GM21528 (cell line): ENCODE measurements around the gene RNF208.

Source experiments
- ATAC-seq: cut with Tn5 transposase; IDR thresholded peaks from one replicate; pipeline ENCODE4 v1.9.1; 2021; ENCODE audit warnings: mild to moderate bottlenecking, moderate library complexity; ENCODE audit not compliant: unreplicated experiment, low FRiP score

RNF208 gene

DNA sequence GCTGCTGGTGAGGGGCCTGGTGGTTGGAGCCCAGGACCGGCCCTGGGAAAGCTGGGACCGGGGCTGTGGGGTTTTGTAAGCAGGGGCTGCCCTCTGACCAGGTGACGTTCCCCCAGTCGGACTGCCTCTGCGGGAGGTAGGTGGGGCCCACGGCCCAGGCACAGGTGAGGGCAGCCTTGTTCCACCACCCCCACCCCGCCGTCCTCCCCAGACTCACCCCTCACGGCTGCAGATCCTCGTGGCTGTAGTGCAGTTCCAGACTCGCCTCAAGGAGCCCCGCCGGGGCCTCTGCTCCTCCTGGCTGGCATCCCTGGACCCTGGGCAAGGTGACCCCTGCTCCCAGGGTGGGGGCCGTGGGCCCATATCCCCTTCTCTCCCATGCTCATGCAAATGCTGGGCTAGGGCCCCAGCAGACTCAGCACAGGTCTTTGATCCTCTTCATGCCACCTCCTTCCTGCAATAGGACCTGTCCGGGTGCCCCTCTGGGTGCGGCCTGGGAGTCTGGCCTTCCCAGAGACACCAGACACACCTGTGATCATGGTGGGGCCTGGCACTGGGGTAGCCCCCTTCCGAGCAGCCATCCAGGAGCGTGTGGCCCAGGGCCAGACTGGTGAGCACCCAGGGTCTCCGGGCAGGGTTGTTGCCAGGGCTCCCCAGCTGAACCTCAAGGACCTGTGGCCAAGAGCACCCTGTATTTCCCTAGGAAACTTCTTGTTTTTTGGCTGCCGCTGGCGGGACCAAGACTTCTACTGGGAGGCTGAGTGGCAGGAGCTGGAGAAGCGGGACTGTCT, 6.6 kb downstream of the RNF208 start:
- no peak for ATAC-seq

DNA sequence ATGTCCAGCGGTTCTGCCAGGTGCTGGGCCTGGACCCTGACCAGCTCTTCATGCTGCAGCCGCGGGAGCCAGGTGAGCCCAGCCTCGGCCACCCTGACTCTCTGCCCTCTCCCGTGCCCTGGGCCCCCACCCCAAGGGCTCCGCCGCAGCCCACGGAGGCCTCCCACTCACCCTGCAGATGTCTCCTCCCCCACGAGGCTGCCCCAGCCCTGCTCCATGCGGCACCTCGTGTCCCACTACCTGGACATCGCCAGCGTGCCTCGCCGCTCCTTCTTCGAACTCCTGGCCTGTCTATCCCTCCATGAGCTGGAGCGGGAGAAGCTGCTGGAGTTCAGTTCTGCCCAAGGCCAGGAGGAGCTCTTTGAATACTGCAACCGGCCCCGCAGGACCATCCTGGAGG, 7.4 kb downstream of the RNF208 start:
- no peak for ATAC-seq

DNA sequence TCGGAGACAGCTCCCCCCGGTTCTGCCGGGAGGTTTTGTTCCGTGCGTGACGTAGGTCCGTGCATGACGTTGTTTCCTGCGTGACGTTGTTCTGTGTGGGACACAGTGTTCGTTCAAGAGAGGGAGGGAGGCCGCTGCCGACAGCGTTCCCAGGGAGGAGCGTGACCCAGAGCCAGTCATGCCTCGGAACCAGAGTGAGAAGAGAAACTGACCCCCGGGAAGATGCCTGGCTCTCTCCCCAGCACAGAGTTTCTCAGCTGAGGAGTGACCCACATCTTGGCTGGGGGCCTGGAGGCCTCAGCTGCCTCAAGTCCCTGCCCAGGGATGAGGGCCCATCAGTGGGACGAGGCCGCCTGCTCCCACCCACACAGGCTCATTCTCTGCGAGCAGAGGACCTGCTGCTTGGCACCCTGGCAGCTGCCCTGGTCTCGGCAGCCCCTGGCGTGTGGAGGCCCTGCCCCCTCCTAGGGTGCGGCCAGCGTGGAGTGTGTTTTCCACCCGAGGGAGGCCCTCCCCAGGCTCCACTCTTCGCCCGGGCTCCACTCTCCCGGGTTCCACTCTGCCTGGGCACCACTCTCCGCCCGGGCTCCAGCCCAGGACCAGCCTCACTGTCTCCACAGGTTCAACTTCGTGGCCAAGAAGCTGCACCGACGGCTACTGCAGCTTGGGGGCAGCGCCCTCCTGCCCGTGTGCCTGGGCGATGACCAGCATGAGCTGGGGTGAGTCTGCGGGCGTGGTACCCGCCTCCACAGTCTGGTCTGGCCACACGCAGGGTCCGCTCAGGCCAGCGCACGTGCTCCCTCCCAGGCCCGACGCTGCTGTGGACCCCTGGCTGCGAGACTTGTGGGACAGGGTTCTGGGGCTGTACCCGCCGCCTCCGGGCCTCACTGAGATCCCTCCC, 8.6 kb downstream of the RNF208 start:
- ATAC-seq = no peak

DNA sequence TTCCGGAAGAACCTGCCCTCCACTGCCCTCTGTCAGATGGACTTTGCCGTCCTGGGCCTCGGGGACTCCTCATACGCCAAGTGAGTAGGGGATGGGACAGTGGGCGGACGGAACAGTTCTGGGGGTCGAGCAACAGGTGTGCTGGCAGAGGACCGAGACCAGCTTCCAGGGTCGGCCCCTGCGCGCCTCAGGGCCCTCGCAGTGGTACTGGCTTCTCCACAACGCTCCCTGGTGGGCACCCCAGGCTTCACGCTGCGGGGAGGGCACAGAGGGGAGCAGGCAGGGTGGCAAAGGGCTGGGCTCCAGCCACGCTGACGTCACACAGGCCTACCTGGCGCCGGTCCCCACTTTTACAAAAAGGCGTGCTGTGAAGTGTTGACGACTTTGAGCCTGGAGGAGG, 9.5 kb downstream of the RNF208 start:
- no peak for ATAC-seq

DNA sequence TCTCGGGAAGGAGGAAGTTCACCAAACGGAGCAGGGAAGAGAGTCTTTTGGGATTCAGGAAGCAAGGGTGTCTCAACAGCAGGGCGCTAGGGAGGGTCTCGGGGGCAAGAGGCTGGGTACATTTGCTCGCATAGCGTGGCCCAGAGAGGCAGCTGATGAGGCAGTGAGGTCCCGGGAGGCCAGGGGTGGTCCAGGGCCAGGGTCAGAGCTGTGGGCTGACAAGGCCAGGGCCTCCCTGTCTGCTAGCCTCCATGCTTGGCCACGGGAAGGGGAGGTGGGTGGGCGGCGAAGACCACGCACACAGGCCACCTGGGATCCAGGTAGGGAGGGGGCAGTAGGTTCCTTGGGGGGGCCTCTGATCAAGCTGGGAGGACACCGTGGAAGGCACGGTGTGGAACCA, 10.5 kb downstream of the RNF208 start:
- no peak for ATAC-seq

DNA sequence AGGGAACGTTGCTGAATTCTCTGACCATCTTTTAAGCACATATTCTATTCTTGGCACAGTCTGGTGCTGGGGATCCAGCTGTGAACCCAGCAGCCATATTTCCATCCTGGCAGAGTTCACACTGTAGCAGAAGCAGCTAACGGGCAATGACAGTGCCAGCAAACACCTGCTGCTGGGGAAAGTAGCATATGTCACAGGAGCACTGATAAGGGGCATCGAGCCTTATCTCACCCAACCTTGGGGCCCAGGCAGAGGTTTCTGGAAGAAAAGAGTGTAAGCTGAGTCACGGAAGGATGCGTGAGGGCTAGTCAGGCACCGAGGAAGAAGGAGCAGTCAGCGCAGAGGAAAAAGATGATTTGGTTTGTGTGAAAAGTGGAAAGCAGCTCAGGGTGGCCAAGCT, 15.4 kb downstream of the RNF208 start:
- no peak for ATAC-seq

DNA sequence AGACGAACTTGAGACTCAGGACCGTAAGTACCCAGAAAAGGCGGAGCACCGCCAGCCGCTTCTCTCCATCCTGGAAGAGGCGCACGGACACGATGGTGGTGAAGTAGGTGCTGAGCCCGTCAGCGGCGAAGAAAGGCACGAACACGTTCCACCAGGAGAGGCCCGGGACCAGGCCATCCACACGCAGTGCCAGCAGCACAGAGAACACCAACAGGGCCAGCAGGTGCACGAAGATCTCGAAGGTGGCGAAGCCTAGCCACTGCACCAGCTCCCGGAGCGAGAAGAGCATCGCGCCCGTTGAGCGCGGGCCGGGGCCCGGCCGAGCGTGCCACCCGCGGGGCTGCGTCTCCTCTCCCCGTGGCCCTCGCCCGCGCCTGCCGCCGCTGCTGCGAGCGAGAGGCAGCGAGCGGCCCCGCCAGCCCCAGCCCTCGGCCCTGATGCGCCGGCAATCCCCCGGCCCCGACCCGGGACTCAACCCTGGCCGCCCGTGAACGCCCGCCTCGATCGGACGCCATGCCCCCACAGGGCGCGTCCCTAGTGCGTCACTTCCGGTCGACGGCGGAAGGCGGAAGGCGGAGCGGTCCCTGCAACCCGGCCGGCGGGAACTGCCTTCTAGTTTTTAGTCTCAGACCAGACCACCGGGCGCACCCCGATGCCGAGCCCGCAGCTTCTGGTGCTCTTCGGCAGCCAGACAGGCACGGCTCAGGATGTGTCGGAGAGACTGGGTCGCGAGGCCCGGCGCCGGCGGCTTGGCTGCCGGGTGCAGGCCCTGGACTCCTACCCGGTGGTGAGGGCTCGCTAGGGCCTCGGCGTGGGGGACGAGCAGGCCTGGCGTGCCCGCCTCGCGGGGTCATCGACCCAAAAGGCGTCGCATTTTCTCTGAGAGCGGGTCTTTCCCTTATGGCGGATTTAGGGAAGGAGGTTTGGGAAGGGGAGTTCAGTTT, 16.6 kb downstream of the RNF208 start, which contains the start of the genes NDOR1 and TMEM203:
Gene NDOR1 (plus strand): TSS at position 575 of the 944 bp plus-strand sequence. CDS start 78 bp downstream, at position 653.
Gene TMEM203 (minus strand): TSS at position 523 of the 944 bp plus-strand sequence. CDS start 234 bp downstream, at position 289.
- peak; percentile 49 for ATAC-seq

DNA sequence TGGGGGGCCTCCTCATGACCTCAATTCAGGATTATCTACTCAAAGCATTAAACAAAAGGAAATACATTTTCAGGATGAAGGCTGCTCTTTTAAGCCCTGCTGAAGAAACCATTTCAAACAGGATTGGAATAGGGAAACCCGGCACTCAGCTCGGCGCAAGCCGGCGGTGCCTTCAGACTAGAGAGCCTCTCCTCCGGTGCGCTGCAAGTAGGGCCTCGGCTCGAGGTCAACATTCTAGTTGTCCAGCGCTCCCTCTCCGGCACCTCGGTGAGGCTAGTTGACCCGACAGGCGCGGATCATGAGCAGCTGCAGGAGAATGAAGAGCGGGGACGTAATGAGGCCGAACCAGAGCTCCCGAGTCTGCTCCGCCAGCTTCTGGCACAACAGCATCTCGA, 17.3 kb downstream of the RNF208 start:
- no peak for ATAC-seq

DNA sequence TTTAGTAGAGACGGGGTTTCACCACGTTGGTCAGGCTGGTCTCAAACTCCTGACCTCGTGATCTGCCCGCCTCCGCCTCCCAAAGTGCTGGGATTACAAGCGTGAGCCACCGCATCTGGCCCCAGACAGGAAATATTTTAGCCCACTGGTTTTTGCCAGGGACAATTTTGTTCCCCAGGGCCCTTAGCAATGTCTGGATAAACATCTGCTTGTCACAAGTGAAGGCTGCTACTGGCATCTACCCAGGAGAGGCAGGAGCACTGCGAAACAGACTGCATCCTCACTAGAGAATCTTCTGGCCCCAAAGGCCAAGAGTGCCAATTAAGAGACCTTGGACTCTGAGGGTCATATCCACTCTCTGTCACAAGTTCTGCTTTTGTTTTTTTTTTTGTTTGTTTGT, 19.1 kb downstream of the RNF208 start:
- ATAC-seq = no peak

DNA sequence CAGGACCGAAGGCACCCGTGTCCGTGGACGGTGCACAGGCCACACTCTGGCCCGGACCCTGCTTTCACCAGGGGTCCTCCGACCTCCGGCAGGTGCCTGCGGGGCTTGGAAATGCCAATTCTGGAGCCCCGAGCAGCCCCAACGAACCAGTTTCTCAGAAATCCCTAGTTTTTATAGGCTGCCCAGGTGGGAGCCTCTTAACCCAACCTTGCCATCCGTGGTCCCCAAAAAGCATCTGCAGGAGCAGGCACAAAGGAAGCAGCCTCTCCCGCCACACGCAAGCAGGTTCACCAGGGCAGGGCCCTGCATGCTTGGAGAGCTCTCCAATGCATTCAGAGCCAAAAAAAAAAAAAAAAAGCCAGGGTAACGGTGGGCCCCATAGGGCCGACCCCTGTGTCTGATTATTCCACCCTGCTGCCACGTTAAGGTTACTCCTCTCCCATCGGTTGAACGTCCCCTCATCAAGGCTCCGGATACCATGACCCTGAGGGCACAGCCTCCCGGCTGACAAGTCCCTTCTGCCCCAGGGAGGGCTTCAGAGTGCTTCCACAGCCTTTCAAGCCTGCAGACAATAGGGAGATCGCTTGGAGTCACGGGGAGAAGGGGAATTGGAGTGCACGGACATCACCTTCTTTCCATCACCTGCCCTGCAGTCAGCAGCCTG, 20.7 kb downstream of the RNF208 start:
- ATAC-seq = no peak

DNA sequence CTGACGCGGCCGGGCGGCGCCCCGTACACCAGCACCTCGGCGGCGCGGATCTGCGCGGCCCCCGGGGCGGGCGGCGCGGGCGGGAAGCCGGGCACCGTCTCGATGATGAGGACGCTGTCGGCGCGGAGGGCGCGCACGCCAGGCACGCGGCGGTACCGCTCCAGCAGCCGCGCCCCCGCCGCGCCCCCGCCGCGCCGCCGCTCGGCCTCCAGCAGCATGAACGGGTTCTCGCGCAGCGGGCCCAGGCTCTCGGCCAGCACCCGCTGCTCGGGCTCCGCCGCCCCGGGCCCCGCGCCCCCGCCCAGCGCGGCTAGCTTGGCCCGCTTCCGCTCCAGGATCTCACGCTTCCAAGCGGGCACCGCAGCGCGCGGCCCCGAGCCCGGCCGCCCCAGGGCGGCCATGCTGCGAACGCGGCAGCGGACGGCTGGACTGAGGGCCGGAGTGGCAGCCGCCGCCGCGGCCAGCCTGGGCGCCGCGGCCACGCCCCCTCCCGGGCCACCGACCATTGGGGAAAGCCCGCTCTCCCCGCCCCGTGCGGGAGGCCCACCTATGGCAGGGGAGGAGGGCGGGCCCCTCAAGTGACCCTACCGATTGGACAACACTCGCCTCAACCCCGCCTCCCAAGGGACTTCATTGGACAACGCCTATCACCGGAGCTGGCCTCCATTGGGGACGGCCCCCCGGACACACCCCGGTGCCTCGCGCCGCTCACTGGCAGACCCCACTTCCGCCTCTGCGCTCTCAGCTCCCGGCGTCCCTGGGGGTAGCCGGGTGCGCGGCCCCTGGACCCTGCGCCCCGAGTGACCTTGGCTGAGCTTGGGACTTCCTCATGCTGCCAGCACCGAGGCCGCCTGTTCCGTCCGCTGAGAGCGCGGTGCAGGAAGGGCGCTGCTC, 21.5 kb downstream of the RNF208 start, which contains the start of gene TPRN:
Gene TPRN (minus strand): TSS at position 431 of the 894 bp plus-strand sequence. CDS start 30 bp downstream, at position 401.
- peak; percentile 77 for ATAC-seq

DNA sequence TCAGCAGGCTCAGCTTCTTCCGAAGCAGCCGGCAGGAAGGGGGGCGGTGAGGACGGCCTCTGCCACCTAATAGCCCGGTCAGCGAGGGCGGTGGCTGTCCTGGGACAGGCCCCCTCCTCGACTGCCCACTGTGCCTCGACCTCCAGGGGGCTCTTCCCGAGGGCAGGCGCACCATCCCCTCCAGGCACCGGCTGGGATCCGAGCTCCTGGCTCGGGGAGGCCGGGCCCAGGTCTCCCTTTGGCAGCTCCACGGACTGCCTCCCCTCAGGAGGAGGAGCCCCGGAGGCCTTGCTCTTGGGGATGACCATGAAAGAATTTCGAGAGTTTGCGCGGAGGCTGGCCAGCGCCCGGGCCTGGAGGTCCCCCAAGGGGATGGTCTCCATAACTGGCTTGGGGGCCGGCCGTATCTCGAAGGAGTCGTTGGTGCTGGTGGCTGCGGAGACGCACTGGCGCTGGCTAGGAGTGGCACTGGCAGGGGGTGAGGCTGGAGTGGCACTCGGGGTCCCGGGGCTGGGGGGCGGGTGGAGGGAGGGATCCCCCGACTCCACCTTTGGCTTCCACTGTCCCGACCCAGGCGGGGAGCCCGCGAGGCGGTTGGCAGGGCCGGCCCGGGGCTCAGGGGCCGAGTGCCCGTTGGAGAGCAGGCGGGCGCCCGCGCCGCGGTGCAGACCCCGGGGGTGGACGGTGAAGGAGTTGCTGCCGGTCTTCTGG, 22.5 kb downstream of the RNF208 start:
- no peak for ATAC-seq

DNA sequence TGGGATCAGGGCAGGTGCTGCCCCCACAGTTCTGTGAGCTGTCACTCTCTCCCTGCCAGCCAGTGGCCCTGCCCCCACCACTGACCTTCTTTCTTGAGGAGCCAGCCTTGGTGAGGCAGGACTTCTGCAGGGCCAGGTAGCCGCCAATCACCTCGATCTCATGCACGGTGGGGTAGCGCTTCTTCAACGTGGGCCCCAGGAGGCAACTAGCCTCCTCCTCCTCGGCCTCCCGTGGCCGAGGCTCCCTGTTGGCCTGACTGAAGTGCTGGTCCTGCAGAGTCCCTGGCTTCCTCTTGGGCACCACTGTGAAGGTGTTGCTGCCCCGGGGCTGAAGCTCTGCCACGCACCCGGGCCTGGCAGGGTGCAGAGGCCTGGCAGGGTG, 23.1 kb downstream of the RNF208 start:
- no peak for ATAC-seq

DNA sequence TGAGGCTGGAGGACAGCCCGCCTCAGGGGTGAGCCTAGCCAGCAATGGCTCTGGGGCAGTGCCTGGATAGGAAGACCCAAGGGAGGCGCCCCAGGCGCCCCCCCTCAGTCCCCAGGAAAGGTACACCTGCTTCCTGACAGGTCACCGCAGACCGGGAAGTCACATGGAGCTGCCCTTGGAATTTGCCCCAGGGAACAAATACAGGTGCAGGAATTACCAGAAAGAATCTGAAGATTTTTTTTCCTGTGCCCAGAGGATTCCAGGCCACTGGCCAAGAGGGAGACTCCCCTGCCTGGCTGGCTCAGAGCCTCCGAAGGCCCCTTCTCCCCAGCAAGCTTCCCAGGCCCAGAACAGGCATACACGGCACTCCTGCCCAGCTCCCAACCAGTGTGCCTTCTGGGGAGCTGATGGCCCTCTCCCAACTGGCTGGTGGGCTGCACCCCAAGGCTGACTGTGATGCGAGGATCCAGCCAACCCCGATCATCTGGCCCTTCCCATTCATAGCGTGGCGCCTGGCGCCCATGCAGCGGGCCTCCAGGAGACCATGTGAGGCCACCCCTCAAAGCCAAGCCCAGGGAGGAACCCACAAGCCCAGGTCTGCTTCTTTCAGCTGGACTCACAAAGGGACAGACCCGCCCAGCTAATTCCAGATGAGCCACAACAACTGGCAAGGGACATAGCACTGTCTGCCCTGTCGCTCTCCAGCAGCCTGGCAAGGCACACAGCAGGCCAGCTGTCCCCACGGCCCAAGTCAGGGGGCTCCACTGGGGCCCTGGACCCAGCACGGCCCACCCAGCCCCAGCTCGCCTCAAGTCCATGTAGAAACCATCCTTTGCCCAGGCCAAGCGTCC, 23.8 kb downstream of the RNF208 start:
- no peak for ATAC-seq

DNA sequence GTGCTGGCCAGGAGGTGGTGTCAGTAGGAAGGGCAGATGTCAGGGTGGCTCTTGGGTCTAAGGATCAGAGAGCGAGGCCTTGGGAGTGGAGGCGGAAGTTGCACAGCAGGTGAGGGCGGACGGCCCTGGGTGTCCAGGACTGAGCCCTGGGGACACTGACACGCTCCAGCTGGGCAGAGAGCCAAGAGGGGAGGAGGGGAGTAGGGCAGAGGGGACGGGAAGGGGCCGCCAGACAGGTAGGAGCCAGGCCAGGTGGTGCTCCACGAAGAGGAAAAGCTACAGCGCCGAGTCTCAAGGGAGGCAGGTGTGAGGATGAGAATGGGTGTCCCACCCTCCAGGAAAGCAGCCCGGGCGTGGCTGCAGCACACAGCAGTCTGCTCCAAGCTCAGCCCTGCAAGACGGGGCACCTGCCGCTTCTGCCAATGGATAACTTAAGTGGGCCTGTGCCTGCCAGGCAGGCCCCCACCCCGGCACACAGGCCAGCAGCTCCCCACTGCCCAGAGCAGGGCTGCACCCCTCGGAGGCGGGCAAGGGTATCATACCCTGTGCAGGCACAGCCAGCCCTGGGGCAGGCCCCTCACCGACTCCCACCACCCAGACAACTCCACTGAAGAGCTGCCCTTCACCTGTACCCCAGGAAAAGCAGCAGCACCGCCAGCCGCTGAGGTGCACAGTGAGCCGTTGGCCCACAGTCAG, 26.4 kb downstream of the RNF208 start:
- no peak for ATAC-seq

DNA sequence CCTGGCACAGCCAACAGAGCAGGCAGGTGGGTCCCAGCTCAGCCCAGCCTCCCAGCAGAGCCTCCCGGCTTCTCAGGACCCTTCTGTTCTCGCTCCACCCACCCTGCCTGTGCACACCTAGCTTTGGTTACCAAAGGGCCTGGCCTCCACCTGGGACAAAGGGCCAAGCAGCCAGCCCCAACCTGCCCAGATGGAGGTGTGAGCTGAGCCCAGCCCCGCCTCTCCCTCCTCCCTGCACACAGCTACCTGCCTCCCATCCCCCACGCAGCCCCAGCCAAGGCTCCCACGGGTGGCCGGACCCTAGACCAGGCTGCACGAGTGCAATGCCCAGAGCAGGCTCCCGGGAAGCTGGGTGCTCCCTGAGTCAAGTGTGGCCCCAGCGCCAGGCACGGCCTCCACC, 27.1 kb downstream of the RNF208 start:
- ATAC-seq = no peak

DNA sequence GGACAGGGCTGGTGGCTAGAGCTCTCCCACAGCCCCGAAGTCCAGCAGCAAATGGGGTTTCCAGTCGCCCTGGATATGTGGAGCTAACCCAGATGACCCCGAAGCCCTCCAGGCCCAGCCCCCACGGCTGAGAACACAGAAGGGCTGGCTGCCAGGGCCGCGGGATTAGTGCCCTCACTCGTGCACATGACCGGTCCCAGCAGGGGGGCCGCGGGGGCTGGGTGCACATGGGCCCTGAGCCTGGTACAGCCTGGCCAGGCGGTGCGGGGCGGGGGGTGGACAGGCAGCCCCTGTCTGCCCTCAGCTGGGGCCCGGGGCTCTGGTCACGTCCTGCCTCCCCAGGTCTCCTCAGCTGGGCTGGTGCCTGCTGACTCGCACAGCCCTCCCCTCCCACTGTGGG, 27.7 kb downstream of the RNF208 start:
- no peak for ATAC-seq
